Measurements from ENCODE around the gene CFAP52.
"Not testable (repeated sequence)": the region's sequence is repeated elsewhere in the genome, so short reads cannot be mapped to it uniquely, and the experiment has no call there.

The CFAP52 gene

DNA sequence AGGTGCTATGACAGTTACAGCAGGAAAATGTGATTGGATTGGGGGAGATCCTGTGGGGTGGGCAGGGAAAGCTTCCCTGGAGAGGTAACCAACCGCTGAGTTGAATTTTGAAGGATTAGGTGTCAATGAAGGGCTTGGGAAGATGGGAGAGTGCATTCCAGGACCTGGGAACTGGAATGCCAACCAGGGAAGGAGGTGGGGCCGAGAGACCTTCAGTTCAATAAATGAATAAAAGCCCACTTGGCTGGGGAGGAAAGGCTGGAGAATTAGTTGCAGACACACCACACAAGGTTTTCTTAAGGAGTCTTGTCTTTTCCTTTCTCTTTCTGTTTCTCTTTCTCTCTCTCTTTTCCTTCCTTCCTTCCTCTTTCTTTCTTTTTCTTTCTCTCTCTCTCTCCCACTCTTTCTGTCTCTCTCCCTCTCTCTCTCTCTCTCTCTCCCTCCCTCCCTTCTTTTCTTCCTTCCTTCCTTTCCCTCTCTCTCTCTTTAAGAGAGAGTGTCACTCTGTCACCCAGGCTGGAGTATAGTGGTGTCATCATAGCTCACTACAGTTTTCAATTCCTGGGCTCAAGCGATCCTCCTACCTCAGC is 72.2 kb downstream of the CFAP52 start:
- DNase-seq: no peak

DNA sequence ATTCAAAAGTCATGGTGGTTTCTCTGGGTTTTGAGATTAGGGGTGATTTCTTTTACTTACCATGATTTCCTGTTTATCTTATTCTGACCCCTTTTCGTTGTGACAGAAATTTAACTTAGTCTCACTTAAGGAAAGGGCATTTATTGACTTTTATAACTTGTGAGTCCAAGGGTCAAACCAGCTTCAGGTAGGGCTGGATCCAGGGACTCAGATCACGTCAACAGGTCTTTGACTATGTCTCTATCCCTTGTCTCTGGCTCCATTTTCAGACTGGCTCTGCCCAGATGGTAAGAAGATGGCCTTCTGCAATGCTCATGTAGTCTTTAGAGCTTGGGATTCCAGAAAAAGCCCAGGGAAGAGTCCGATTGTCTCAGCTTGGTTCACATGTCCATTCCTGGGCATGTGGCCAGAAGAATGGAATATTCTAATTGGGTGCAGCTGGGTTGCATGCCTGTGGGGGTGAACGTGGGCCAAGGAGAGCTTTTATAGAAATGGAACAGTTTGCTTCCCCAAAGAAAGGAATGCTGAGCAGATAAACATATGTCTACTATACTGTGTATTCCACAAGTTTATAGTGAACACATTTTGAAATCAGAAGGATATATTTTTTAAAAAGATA is 82.3 kb downstream of the CFAP52 start:
- DNase-seq: no peak

DNA sequence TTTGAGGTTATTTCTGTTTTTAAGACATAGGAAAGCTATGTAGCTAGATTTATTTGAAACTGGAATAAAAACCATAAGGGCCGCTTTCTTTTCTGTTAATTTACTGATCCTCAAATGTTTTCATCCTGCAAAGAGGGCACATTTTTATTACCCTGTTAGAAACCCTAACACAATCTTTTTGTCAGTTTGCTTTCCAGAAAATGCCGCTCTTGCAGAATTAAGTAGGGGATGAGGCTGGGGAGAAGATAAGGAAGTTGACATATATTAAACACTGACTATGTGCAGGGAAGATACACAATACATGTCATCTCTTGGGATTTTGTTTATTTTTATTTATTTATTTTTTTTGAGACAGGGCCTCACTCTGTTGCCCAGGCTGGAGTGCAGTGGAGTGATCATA is 84.6 kb downstream of the CFAP52 start:
- no peak for DNase-seq

DNA sequence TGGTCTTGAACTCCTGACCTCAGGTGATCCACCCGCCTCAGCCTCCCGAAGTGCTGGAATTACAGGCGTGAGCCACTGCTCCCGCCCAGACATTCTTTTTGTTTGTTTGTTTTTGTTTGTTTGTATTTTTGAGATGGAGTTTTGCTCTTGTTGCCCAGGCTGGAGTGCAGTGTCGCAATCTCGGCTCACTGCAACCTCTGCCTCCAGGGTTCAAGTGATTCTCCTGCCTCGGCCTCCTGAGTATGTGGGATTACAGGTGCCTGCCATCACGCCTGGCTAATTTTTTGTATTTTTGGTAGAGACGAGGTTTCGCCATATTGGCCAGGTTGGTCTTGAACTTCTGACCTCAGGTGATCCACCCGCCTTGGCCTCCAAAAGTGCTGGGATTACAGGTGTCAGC is 87.1 kb downstream of the CFAP52 start:
- not testable (repeated sequence) for DNase-seq

DNA sequence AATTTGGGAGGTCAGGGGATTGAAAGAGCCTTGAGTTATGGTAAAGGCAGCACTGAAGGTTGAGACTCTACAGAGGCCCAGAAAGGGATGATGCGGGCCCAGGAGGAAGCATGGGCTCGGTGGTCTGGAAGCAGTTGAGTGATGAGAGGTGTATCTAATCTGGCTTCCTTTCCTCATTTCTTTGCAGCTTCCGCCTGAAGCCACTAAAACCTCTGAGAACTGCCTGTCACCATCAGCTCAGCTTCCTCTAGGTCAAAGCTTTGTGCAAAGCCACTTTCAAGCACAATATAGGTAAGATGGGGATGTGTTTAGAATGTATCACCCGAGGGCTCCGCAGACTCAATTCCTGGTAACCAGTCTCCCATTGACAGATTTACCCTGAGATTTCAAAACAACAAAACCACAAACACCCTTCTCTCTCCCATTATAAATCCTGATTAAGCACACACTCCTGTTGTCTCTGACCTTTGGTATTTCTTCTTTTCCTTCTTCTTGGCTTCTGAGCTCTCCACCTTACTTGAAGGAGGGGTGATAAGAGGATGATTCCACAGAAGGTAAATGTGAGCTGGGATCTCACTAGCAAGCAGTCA is 90.1 kb downstream of the CFAP52 start:
- DNase-seq: peak; percentile 10

DNA sequence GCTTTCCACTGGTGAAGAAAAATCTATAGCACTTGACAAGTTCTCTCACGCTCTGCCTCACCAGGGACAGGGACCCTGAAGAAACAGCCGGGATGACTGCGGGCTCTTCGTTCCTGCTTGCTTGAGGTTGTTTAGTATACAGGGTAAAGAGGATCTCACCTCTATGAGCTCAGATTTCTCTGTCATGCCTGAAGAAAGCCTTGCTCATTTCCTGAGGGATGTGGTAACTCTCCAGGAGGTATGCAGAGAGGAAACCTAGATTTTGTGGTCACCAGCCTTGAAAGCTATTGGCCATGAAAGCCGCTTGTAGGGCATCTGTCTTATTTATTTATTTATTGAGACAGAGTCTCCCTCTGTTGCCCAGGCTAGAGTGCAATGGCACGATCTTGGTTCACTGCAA is 92.1 kb downstream of the CFAP52 start:
- DNase-seq: peak; percentile 8

DNA sequence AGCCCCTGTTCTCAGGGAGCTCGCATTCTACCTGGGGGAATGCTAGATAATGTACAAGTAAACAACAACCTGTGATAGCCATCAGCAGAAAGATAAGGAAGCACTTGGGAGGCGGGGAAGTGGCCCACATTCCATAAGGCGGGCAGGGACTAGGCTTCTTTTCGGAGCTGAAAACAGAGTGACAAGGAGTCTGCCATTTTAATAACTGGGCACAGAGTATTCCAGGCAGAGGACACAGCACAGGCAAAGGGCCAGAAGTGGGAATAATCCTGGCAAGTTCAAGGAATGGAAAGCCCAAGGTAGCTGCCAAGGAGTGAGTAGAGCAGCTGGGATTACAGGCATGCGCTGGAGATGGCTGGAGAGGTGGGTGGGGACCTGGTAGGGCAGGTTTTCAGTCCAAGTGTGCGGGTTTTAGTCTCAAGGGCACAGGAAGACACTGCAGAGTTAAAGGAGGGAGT is 93.1 kb downstream of the CFAP52 start:
- no peak for DNase-seq

DNA sequence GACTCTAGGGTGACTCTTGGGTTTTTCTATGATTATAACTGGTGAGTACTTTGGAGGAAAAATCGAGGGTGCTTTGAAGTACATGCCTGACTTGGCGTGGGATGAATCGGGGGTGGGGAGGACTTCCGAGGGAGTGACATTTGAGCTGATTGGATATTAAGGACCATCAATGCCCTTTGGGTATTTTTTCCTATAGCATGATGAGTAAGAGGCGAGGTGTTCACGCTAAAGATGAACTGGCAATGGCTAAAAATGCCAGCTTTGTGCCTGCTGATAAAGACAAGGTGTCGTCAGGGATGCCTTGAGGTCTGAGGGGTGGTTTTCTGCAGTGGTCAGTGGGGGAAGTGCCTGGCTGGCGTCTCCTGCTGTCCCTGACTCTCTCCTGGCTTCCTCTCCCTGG is 94.2 kb downstream of the CFAP52 start:
- no peak for DNase-seq

DNA sequence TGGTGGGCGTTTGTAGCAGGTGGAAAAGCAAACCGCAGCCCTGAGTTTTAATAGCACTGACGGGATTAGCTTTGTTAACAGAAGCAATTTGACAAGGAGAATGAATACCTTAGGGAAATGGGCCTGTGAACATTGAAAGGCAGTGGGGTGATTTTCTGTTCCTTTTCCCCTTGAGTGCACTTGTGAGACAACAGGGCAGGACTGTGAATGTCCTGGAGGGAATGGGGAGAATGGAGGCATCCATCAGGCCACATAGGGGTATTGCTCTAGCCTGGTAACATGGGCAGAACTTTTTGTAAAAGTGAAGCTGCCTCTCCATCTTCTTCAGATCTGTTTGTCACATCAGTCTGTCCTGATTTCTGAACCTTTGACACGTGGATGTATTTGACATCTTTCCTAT is 95.1 kb downstream of the CFAP52 start:
- no peak for DNase-seq

DNA sequence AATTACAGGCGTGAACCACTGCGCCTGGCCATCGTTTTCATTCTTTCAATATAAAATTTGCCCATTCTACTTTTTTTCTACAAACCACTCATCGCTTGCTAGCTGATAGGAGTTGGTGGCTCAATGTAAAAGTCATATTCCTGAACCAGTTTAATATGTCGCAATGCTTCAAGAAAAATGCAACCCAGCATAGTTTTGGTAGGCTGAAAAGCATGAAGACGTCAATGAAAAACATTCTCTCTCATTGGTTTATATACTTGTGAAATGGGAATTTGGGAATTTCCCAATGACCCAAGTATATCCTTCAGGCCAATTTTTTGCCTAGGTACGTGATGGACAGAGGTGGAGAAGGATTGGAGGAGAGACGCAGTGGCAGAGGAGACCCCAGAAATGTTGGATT is 95.8 kb downstream of the CFAP52 start:
- DNase-seq: no peak

DNA sequence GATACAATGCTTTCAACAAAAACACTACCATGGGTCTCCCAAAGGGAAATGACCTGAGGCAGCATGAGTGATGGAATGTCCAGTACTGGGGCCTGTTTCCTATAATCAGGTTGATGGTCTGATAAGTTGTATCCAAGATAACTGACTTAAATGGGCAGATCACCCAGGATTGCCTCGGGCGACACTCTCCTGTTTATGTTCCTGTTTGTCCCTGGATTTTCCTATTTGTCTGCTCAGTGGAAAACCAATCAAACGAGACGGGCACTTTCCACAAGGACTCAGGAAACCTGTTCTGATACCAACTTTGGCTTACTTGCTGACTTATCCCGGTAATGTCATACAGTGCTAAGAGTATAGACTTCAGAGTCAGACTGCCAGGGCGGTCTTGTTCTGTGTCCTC is 96.2 kb downstream of the CFAP52 start:
- DNase-seq: no peak

DNA sequence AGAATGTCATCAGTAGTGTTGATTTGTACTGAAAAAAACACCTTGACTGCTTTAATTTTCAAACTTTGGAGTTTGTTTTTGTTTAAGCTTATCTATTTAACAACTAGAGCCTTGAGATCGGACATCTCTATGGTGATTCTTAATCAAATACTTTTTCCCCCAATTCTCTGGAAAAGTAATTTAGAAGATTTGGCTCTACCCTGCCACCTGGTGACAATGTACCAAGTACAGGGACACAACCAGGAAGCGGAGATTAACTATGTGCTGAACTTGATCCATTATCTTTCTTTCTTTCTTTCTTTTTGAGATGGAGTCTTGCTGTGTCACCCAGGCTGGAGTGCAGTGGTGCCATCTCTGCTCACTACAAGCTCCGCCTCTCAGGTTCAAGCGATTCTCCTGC is 99.6 kb downstream of the CFAP52 start:
- peak; percentile 41 for DNase-seq

DNA sequence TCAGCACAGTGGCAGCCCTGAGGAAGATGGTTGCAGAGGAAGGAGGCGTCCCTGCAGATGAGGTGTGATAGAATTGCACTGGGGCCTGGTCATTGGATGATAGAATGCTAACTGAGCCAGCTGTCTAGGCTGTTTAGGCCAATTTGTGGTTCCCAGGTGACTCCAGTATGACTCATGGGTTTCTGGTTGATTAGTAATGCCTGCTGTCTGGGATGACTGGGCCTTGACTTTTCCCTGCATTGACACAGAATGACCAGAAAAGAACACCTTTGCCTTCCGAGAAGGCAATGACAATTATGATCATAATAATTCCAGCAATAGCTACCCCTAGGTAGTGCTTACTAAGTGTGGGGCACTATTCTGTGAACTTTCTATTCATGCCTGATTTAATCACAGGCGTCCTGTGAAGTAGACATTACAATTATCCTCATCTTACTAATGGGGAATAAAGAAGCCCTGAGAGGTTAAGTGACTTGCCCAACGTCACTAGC is 100.4 kb downstream of the CFAP52 start:
- no peak for DNase-seq

DNA sequence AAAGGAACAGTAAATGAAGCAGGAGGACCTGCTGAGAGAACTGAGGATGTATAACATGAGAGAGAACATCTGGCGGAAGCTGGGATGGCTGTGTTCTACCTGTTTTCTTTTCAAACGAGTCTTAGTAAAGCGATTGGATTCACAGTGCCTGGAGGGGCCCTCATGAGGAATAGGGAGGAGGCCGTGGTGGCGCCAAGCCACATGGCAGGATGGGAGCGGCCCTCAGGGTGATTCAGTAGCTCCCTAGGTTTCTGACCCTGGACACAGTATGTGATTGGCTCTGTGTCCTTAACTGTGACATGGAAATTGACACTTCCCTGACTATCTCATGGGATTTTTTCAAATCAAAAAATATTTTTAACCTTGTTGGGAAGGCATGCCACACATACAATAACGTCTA is 101.0 kb downstream of the CFAP52 start:
- no peak for DNase-seq

DNA sequence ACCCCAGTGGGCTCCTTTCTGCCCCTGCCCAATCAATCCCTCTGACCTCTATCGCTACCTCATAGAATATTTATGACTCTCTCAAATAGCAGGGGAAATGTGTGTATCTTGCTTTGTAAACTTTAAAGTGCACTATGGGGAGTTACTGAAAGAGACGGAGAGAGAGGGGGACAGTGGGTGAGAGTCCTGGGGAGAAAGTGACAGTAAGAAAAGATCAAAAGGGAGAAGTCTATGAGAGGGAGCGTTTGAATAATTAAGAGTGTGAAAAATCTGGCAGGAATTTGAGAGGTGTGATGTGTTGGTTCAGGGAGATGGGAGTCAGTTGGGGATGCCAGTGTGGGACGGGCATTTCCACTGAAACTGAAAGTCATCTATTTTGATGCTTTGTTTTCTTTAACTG is 101.5 kb downstream of the CFAP52 start:
- DNase-seq: no peak

DNA sequence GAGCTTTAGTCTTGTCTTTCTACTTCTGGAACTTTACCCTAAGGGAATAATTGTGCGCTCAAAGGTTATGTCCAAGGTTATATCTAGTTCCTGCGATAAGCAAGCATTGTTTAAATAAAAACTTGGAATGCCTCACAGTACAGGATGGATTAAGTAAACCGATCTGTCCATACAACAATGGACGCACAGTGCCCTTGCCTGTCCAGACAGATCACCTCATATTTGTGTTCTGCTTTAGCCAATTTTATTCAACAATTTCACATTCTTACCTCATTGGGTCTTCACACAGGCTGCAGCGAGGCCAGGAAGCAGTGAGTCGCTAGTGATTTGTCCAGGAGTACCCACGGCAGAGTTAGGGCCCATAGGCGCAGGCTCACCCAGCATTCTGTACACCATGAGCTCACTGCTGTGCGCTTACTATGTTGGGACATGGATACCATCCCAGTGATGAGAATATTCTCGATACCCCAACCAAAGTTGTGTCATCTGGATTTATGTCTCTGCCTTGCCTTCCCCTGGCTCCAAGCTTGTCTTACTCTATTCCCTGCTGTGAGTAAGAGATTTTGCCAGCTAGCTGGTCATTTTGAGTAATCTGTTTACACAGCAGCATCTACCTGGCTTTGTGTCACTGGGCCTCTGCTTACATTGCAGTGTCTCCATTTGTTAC is 108.6 kb downstream of the CFAP52 start:
- no peak for DNase-seq
